NCI-H187 (cell line): ENCODE results near the gene LZTR1.

Source experiments
- DNase-seq, 2 experiments: peaks; one replicate each; lab custom pipeline; 2025; lab: John Stamatoyannopoulos, UW

Gene LZTR1

GRCh38 chr22:20951151-20951931 is 30.8 kb upstream of the LZTR1 start:
- no peak for DNase-seq

GRCh38 chr22:20951932-20952380 is 30.1 kb upstream of the LZTR1 start:
- DNase-seq = no peak

- no peak for DNase-seq
Observed at GRCh38 chr22:20952544-20953341, 29.4 kb upstream of the LZTR1 start.

DNA sequence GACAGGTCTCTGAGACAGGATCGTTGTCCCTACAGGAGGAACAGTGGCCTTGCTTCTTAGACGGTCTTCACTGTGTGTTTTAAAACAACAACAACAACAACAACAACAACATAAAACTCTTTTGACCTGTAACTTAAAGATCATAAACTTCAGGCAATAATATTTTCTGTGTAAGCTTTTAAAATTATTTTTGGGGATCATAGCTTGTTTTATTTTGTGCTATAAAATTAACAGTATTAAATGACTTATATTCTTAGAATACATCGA is 28.8 kb upstream of the LZTR1 start:
- no peak for DNase-seq

- DNase-seq = no peak
Observed at GRCh38 chr22:20953668-20954500, 28.2 kb upstream of the LZTR1 start.

GRCh38 chr22:20955548-20955947 is 26.5 kb upstream of the LZTR1 start:
- DNase-seq = no peak

DNA sequence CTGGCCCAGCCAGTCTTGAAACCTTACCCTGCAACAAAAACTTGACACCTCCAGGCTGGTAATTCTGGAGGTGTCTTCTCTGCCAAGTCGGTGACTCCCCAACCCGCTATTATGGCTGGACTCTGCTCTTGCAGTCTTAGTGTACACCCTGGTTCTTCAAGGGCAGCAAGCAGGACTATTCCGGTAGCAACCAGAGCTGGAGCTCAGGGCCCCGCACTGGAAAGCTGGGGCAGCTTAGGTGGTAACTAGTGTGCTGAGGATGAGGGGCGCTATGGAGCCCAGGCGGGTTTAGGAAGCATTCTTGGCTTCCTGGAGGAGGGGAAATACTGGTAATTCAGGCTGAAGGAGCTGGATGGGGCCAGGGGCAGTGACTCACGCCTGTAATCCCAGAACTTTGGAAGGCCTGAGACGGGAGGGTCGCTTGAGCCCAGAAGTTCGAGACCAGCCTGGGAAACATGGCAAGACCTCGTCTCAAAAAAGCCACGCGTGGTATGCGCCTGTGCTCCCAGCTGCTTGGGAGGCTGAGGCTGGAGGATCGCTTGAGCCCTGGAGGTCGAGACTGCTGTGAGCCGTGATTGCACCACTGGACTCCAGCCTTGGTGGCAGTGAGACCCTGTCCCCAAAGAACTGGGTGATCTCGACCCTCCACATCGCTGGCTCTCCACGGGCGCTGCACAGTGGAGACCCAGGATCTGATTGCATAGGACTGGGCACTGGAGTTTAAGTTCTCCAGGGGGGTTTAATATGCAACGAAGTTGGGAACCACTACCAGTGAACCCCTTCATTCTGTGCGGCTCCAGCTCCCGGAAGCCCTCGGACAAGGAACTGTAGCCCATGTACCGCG is 25.6 kb upstream of the LZTR1 start:
- no peak for DNase-seq

DNA sequence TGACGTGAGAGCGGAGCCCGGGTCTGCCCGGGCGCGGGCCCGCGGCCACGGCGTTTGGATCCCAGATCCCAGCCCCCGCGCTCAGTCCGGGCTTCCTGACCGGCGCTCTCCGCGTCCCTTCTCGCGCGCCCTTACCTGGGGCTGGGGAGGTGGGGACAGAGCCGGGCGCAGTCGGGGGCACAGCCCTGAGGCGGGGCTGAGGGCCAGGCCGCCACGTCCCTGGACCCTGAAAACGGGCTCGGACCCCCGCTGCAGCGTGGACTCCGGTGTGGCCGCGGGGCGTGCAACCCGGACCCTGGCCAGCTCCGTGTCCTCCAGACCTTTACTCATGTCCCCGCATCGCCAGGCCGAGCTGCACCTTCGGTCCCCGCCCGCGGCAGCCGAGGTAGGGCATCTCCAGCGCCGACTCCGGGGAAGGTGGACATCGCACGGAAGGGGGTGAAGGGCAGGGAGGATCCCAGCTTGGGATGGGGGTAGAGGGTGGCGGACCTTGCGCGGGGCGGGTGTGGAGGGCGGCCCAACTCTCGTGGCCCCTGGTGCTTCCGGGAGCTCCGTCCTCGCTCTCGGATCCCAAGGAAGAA is 24.9 kb upstream of the LZTR1 start:
- no peak for DNase-seq

GRCh38 chr22:20957683-20958431 is 24.2 kb upstream of the LZTR1 start:
- DNase-seq = no peak

DNA sequence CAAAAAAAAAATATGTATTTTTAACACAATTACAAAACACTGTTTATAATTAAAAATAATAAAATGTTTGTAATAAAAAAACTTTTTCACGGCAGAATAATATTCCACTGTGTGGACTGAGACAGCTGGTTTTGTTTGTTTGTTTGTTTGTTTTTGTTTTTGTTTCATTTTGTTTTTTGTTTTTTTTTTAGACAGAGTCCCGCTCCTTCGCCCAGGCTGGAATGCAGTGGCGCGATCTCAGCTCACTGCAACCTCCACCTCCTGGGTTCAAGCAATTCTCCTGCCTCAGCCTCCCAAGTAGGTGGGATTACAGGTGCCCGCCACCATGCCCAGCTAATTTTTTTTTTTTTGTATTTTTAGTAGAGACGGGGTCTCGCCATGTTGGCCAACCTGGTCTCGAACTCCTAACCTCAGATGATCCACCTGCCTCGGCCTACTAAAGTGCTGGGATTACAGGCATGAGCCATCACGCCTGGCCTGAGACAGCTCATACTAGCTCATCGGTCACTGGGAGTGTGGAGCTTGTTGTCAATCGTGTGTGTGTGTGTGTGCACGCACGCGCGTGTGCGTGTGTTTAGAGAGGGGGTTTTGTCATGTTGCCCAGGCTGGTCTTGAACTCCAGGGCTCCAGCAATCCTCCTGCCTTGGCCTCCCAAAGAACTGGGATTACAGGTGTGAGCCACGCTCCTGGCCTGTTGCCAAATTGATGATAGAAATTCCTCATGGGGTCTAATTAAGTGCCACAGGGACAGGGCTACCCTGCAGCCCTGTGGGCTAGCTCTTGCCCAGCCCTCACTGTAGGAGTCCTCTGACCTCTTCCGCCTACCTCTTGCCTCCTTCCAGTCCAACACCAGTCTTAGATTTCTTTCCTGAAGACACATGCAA is 22.3 kb upstream of the LZTR1 start:
- DNase-seq = no peak

GRCh38 chr22:20960609-20961008 is 21.5 kb upstream of the LZTR1 start:
- DNase-seq = no peak

DNA sequence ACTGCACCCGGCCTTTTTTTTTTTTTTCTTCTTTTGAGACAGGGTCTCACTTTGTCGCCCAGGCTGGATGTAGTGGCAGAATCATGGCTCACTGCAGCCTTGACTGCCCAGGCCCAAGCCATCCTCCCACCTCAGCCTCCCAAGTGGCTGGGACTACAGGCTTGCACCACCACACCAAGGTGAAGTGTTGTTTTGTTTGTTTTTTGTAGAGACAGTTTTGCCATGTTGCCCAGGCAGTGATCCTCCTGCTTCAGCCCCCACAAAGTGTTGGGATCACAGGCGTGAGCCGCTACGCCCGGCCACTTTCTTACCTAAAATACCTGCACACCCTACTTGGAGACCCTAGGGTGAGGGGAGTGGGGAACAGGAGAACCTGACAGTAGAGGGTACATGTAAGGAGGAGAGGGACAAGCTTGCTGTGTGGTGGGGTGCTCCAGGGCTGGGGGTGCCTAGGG is 19.6 kb upstream of the LZTR1 start:
- DNase-seq = no peak

- DNase-seq = no peak
Observed at GRCh38 chr22:20963201-20964052, 18.7 kb upstream of the LZTR1 start.

DNA sequence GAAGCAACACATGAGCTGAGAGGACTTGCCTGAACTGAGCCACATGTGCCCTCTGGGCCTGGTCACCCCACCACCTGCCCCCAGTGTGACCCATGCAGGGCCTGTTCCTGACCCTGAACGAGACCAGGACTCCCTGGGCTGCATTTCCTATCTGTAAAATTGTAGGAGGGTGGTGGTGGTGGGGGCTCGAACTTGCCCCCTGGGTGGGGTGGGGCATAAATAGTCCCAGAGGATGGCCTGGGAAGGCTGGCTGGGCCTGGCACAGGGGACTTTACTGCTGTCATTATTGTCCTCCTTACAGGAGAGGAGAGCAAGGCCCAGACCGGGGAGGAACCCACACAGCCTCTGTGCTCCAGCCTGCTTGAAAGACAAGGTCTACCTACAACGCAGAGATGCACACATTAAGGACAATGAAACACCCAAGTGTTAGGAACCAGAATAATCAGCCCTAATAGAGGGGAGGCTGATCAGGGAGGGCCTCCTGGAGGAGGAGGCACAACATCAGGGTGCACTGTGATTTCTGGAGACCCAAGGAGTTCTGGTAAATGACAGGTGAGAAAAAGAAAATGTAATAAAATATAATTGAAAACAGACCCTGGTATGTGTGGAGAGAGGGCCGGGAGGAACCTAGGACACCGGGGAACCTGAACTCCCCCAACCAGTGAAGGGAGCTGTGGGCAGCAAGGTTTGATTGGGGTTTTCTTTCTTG is 17.9 kb upstream of the LZTR1 start:
- no peak for DNase-seq

GRCh38 chr22:20964799-20965103 is 17.3 kb upstream of the LZTR1 start:
- no peak for DNase-seq

DNA sequence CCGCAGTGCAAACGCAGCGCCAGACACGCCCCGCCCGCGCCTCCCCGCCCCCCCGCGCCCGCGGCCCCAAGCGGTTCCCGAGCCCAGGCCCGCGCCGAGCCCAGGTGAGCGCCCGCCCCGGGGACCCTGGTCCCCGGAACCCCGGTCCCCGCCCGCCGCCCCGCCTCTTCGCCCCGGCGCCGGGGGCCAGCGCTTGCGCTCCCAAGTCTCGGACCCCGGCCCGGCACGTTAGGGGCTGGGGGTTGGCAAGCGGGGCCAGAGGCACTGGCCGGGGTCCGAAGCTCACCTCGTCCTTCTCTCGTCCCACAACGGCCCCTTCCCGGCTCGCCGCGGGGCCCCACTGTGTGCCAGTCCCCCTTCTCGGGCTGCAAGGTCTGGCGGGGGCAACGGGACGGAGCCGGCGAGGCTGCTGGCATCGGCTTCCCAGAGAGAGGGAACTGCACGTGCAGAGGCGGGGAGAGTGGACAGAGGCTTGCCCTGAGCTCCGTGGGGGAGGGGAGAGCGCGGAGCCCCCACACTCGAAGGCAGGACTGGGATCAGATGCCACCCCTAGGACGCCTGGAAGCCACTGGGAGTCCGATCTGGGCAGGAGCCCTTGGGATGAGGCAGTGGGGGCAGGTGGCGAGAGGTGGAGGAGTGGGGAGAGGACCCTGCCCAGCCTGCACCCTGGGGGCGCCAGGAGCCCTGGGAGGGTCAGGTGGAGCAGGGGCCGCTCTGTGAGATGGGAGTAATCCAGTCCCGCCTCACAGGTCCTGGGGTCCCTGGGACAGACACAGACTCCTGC is 16.8 kb upstream of the LZTR1 start:
- no peak for DNase-seq
